CD4-positive, alpha-beta T cell treated with Interleukin-1 beta for 1 hour (primary cell): Measurements from ENCODE around the gene PIK3CD.

ENCODE experiments used
- DNase-seq, 2 donors: peaks; one replicate each; pipeline ENCODE4 v3.0.0-alpha.2; 2020 to 2022

PIK3CD gene

GRCh38 chr1:9651565-9652378 is at the start of gene PIK3CD:
PIK3CD (plus strand) TSS chr1:9651731; CDS start chr1:9710456, 58,725 bp downstream.
- DNase-seq: peak in 1 of 2 donors; percentile 34

GRCh38 chr1:9601942-9602793 is 49.4 kb upstream of the PIK3CD start:
- DNase-seq: no peak

- no peak for DNase-seq
These were observed 48.8 kb upstream of the PIK3CD start for GRCh38 chr1:9602794-9603167.

GRCh38 chr1:9603307-9603706 is 48.2 kb upstream of the PIK3CD start:
- no peak for DNase-seq

GRCh38 chr1:9603766-9604753 is 47.5 kb upstream of the PIK3CD start:
- DNase-seq: no peak

- no peak for DNase-seq
These were observed 46.7 kb upstream of the PIK3CD start for GRCh38 chr1:9604836-9605235.

GRCh38 chr1:9605946-9606455 is 45.5 kb upstream of the PIK3CD start:
- no peak for DNase-seq

GRCh38 chr1:9606458-9606857 is 45.1 kb upstream of the PIK3CD start:
- no peak for DNase-seq

GRCh38 chr1:9606948-9607347 is 44.6 kb upstream of the PIK3CD start:
- DNase-seq: no peak

GRCh38 chr1:9607352-9607751 is 44.2 kb upstream of the PIK3CD start:
- no peak for DNase-seq

- DNase-seq: no peak
These were observed 41.5 kb upstream of the PIK3CD start for GRCh38 chr1:9609998-9610397.

- DNase-seq: no peak
These were observed 41.0 kb upstream of the PIK3CD start for GRCh38 chr1:9610548-9610947.

- no peak for DNase-seq
These were observed 39.8 kb upstream of the PIK3CD start for GRCh38 chr1:9611716-9612115.

- no peak for DNase-seq
These were observed 39.2 kb upstream of the PIK3CD start for GRCh38 chr1:9612162-9612845.

GRCh38 chr1:9612871-9613624 is 38.5 kb upstream of the PIK3CD start:
- DNase-seq: no peak

- DNase-seq: no peak
These were observed 37.8 kb upstream of the PIK3CD start for GRCh38 chr1:9613625-9614299.

- peak; percentile 56 to 63 for DNase-seq
These were observed 36.0 kb upstream of the PIK3CD start for GRCh38 chr1:9615316-9616063.

GRCh38 chr1:9618909-9619679 is 32.4 kb upstream of the PIK3CD start:
- DNase-seq: no peak

GRCh38 chr1:9621032-9621431 is 30.5 kb upstream of the PIK3CD start:
- no peak for DNase-seq
